ENCODE measurements around the gene FHAD1.

DNA sequence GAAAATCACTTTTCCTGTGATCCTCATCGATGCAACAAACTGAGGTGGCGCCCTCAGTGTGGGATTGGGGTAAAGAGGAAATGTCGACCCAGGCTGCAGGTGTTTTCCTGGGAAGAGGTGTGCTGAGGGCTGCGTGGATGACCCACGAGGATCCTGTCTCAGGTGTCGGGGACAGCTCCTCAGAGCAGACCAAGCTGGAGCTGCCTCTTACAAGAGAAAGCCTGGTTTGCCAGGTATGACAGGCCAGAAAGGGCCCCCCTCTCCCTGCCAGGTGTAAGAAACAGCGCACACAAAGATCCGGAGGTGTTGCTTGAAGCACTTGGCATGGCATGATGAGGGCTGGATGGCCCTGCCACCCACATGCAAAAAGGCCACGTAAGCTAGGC is 12.6 kb downstream of the FHAD1 start:
- TF ChIP-seq EP300 (IDR thresholded peaks at IDR 0.05; ENCODE audit: borderline replicate concordance) (no peak), YY1 (IDR thresholded peaks at IDR 0.05; ENCODE audit: low read depth) (no peak), EGR1 (IDR thresholded peaks at IDR 0.05) (no peak), TEAD4 (IDR thresholded peaks at IDR 0.05) (no peak), RAD21 (IDR thresholded peaks at IDR 0.05; ENCODE audit: low read depth) (no peak)
